ENCODE results near the gene CGB3.

Gene CGB3

GRCh38 chr19:48988286-48988685, 35.8 kb downstream of the CGB3 start:
- no peak for DNase-seq (ENCODE audit: low read depth in 2 of 2)

GRCh38 chr19:48987323-48987722, 36.8 kb downstream of the CGB3 start:
- no peak for DNase-seq (ENCODE audit: low read depth in 2 of 2)

- no peak for DNase-seq (ENCODE audit: low read depth in 2 of 2)
Measured at GRCh38 chr19:48986211-48986610, 37.9 kb downstream of the CGB3 start.

GRCh38 chr19:48985711-48986110, 38.4 kb downstream of the CGB3 start:
- DNase-seq (ENCODE audit: low read depth in 2 of 2) = no peak

GRCh38 chr19:48982280-48982679, 41.9 kb downstream of the CGB3 start:
- no peak for DNase-seq (ENCODE audit: low read depth in 2 of 2)

GRCh38 chr19:48977061-48977460, 47.1 kb downstream of the CGB3 start:
- DNase-seq (ENCODE audit: low read depth in 2 of 2) = no peak

GRCh38 chr19:48975947-48976847, 47.9 kb downstream of the CGB3 start:
- DNase-seq (ENCODE audit: low read depth in 2 of 2) = no peak

Data from fibroblast of skin of left biceps (primary cell).